ENCODE measurements around the gene COA3. TPM values are rescaled to one million over a fixed set of nuclear protein-coding genes. Genes with fewer than 3 reads are reported as not detected.
A peak's percentile ranks its signal among the peaks of the same experiment; 100 is the strongest.

The COA3 gene
- total RNA-seq, 4 donors from 2014 or later: 32.7 to 59.1 (median 49.5) TPM

GRCh38 chr17:42817866-42818265 is 19.4 kb upstream of the COA3 start:
- DNase-seq (ENCODE audit: low spot score in 2 of 2): no peak
- Histone ChIP-seq H3K36me3 (peaks cover 92% of the 10 kb centered on the region), H3K9me3 (no peaks in the 10 kb centered on the region), H3K4me3 (no peak overlapping the region), H3K27me3 (no peaks in the 10 kb centered on the region), H3K4me1 (peaks cover 5% of the 10 kb centered on the region), H3K27ac (no peak overlapping the region)
- WGBS: 76% methylated on average over 1 of the region's 1 CpG
- TF ChIP-seq POLR2A (IDR thresholded peaks at IDR 0.05): no peak
- TF ChIP-seq POLR2AphosphoS5 (IDR thresholded peaks at IDR 0.05): no peak
- no peak for TF ChIP-seq EP300 (IDR thresholded peaks at IDR 0.05)
- TF ChIP-seq CTCF (IDR thresholded peaks at IDR 0.05): no peak

GRCh38 chr17:42814633-42815399 is 16.3 kb upstream of the COA3 start:
- H3K36me3 ChIP-seq: peaks cover 97% of the 10 kb centered on the region
- no peak for DNase-seq (ENCODE audit: low spot score in 2 of 2)

GRCh38 chr17:42809250-42809649 is 10.7 kb upstream of the COA3 start:
- Histone ChIP-seq H3K27ac (no peak overlapping the region), H3K27me3 (no peaks in the 10 kb centered on the region), H3K4me3 (no peak overlapping the region), H3K4me1 (no peaks in the 10 kb centered on the region), H3K9me3 (no peaks in the 10 kb centered on the region), H3K36me3 (peaks cover 41% of the 10 kb centered on the region)
- WGBS: 35% methylated on average over 3 of the region's 3 CpGs
- TF ChIP-seq EP300 (IDR thresholded peaks at IDR 0.05) (no peak), CTCF (IDR thresholded peaks at IDR 0.05) (no peak), POLR2AphosphoS5 (IDR thresholded peaks at IDR 0.05) (no peak), POLR2A (IDR thresholded peaks at IDR 0.05) (no peak)
- DNase-seq (ENCODE audit: low spot score in 2 of 2): no peak

More at GRCh38 chr17:42814633-42815399, 16.3 kb upstream of the COA3 start:
- H3K27ac ChIP-seq: peak overlapping the region; percentile 24
- WGBS: 68% methylated on average over 8 of the region's 8 CpGs
- TF ChIP-seq EP300 (IDR thresholded peaks at IDR 0.05) (no peak), POLR2AphosphoS5 (IDR thresholded peaks at IDR 0.05) (no peak), POLR2A (IDR thresholded peaks at IDR 0.05) (no peak), CTCF (IDR thresholded peaks at IDR 0.05) (no peak)
- no peaks in the 10 kb centered on the region for H3K9me3 ChIP-seq
- H3K27me3 ChIP-seq: no peaks in the 10 kb centered on the region
- H3K4me3 ChIP-seq: no peak overlapping the region
- no peaks in the 10 kb centered on the region for H3K4me1 ChIP-seq

- Histone ChIP-seq H3K4me3 (no peak overlapping the region), H3K36me3 (peaks cover 14% of the 10 kb centered on the region), H3K27ac (no peak overlapping the region), H3K27me3 (no peaks in the 10 kb centered on the region), H3K9me3 (no peaks in the 10 kb centered on the region), H3K4me1 (no peaks in the 10 kb centered on the region)
- no peak for DNase-seq (ENCODE audit: low spot score in 2 of 2)
- no peak for TF ChIP-seq POLR2A (IDR thresholded peaks at IDR 0.05)
- TF ChIP-seq POLR2AphosphoS5 (IDR thresholded peaks at IDR 0.05): no peak
- TF ChIP-seq CTCF (IDR thresholded peaks at IDR 0.05): no peak
- TF ChIP-seq EP300 (IDR thresholded peaks at IDR 0.05): no peak
- WGBS: 100% methylated on average over 1 of the region's 1 CpG
Measured at GRCh38 chr17:42806249-42806648, 7.7 kb upstream of the COA3 start.

GRCh38 chr17:42804918-42805367 is 6.4 kb upstream of the COA3 start:
- H3K9me3 ChIP-seq: no peaks in the 10 kb centered on the region
- no peak overlapping the region for H3K27ac ChIP-seq
- no peak for TF ChIP-seq EP300 (IDR thresholded peaks at IDR 0.05)
- TF ChIP-seq POLR2A (IDR thresholded peaks at IDR 0.05): no peak
- no peak for TF ChIP-seq CTCF (IDR thresholded peaks at IDR 0.05)
- no peak for TF ChIP-seq POLR2AphosphoS5 (IDR thresholded peaks at IDR 0.05)
- H3K4me3 ChIP-seq: no peak overlapping the region
- peaks cover 1% of the 10 kb centered on the region for H3K36me3 ChIP-seq
- H3K4me1 ChIP-seq: no peaks in the 10 kb centered on the region
- 90% methylated on average over 1 of the region's 1 CpG for WGBS
- no peak for DNase-seq (ENCODE audit: low spot score in 2 of 2)
- H3K27me3 ChIP-seq: no peaks in the 10 kb centered on the region

Data from suprapubic skin (tissue), 4 donors.